Suprapubic skin (tissue), 3 donors: ENCODE measurements around the gene ASXL3.

ENCODE experiments used
- POLR2AphosphoS5 ChIP-seq, 3 donors: sonication (generic); formaldehyde crosslinking; IDR thresholded peaks; one replicate each; pipeline ENCODE4 v1.6.1; 2017; ENCODE audit warnings: antibody characterized with exemption in 3 of 3
- TF ChIP-seq, protein P1 (sequence below), 2 donors: fragments of 200-600 bp in 1 of 2; fragments of 450-650 bp in 1 of 2; sonication (generic) in 1 of 2; IDR thresholded peaks; one replicate each; pipeline ENCODE4 v1.5.1; 2016 to 2019; ENCODE audit warnings: antibody characterized with exemption in 2 of 2, mild to moderate bottlenecking in 1 of 2, moderate library complexity in 1 of 2

DNA sequence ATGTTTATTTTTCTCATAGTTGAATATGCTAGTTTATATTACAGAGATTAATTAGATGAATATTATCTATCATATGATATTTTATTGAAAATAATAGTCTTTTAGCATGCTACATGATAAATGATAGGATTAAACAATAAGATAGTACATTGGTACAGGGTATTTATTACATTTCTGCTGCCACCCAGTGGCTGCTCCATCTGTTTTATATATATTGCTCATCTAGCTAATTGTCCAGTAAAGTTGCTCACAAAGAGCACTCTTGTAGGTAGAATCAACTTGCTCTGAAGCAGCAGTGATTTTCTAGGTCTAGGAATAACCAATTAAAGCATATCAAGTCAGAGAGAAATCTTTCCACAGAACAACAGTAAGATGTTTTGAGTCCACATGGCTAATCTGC lies 183.3 kb downstream of the ASXL3 start:
- TF ChIP-seq, protein P1, sequence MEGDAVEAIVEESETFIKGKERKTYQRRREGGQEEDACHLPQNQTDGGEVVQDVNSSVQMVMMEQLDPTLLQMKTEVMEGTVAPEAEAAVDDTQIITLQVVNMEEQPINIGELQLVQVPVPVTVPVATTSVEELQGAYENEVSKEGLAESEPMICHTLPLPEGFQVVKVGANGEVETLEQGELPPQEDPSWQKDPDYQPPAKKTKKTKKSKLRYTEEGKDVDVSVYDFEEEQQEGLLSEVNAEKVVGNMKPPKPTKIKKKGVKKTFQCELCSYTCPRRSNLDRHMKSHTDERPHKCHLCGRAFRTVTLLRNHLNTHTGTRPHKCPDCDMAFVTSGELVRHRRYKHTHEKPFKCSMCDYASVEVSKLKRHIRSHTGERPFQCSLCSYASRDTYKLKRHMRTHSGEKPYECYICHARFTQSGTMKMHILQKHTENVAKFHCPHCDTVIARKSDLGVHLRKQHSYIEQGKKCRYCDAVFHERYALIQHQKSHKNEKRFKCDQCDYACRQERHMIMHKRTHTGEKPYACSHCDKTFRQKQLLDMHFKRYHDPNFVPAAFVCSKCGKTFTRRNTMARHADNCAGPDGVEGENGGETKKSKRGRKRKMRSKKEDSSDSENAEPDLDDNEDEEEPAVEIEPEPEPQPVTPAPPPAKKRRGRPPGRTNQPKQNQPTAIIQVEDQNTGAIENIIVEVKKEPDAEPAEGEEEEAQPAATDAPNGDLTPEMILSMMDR (IDR thresholded peaks at IDR 0.05): peak in 1 of 2 donors; percentile 14
- no peak for TF ChIP-seq POLR2AphosphoS5 (IDR thresholded peaks at IDR 0.05)
